Sigmoid colon (tissue), 7 donors: ENCODE results near the gene KCNAB1. TPM values are rescaled to one million over a fixed set of nuclear protein-coding genes. Genes with fewer than 3 reads are reported as not detected.

ENCODE experiments used
- DNase-seq: peaks from one replicate; pipeline ENCODE4 v3.0.0-alpha.2; 2019
- H3K27ac ChIP-seq, 4 donors: fragments of 200-600 bp; sonication (generic); one replicate each; pipeline ENCODE4 v1.5.1; 2016 to 2019; ENCODE audit warnings: mild to moderate bottlenecking in 1 of 4
- H3K27me3 ChIP-seq, 3 donors: fragments of 200-600 bp; sonication (generic); one replicate each; pipeline ENCODE4 v1.5.1; 2019; ENCODE audit warnings: mild to moderate bottlenecking in 1 of 3
- H3K36me3 ChIP-seq, 4 donors: fragments of 200-600 bp; sonication (generic); one replicate each; pipeline ENCODE4 v1.5.1; 2016 to 2019
- H3K4me1 ChIP-seq, 4 donors: fragments of 200-600 bp; sonication (generic); one replicate each; pipeline ENCODE4 v1.5.1; 2017 to 2019
- H3K4me3 ChIP-seq, 4 donors: fragments of 200-600 bp; sonication (generic); one replicate each; pipeline ENCODE4 v1.5.1; 2017 to 2019; ENCODE audit warnings: mild to moderate bottlenecking in 2 of 4, moderate library complexity in 1 of 4
- H3K9me3 ChIP-seq, 4 donors: fragments of 200-600 bp in 3 of 4; sonication (generic) in 3 of 4; one replicate each; pipeline versions ENCODE4 v1.5.1 to v1.6.1; 2013 to 2019
- CTCF ChIP-seq, 4 experiments: fragments of 450-650 bp in 3 of 4; fragments of 200-600 bp in 1 of 4; IDR thresholded peaks; one replicate each; pipeline ENCODE4 v1.5.1; 2016 to 2019; ENCODE audit warnings: antibody characterized with exemption in 4 of 4, mild to moderate bottlenecking in 3 of 4, moderate library complexity in 2 of 4
- EP300 ChIP-seq, 4 donors: sonication (generic); formaldehyde crosslinking; IDR thresholded peaks; one replicate each; pipeline ENCODE4 v1.6.1; 2017; ENCODE audit warnings: antibody characterized with exemption in 4 of 4
- POLR2A ChIP-seq, 2 donors: fragments of 450-650 bp; IDR thresholded peaks; one replicate each; pipeline ENCODE4 v1.6.1; 2016; ENCODE audit warnings: antibody characterized with exemption in 2 of 2, mild to moderate bottlenecking in 2 of 2, moderate library complexity in 2 of 2
- POLR2AphosphoS5 ChIP-seq, 4 donors: sonication (generic); formaldehyde crosslinking; IDR thresholded peaks; one replicate each; pipeline ENCODE4 v1.6.1; 2017; ENCODE audit warnings: antibody characterized with exemption in 4 of 4
- WGBS, 2 donors: extraction: QIAGEN DNeasy Blood & Tissue Kit; methylation state at CpG; one replicate each; pipeline ENCODE4 v1.1.7; 2013; 5-methylcytosine and 5-hydroxymethylcytosine counted together
- intact Hi-C: fragments of 100-400 bp; cut with DNase I; formaldehyde crosslinking; loops from one replicate; pipeline ENCODE4 v1.15.1; 2023
- polyA plus RNA-seq, 3 donors: library from polyadenylated mRNA; stranded (reverse); fragments of 200-250 nt; gene quantifications; one replicate each; pipeline ENCODE4 v1.2.3, GENCODE V29; 2013
- total RNA-seq, 4 donors: library from RNA; depleted of rRNA; stranded (reverse); fragments of >200 nt; gene quantifications; one replicate each; pipeline ENCODE4 v1.1.0, GENCODE V29; 2016
- donor health status: healthy with polysubstance abuse.
- donor health status: Bipolar disorder and iron deficiency.
- donor health status: healthy.

The KCNAB1 gene
- total and polyA plus RNA-seq, 7 donors, result 1.2 to 5.0 (median 4.3) TPM; not detected in 2

- no peak overlapping the region for H3K27ac ChIP-seq
Observed at GRCh38 chr3:156465194-156465593, 344.8 kb downstream of the KCNAB1 start.

GRCh38 chr3:156469456-156469855 is 349.1 kb downstream of the KCNAB1 start:
- TF ChIP-seq POLR2AphosphoS5 (IDR thresholded peaks at IDR 0.05), result no peak
- TF ChIP-seq POLR2A (IDR thresholded peaks at IDR 0.05), result no peak
- no peak for TF ChIP-seq CTCF (IDR thresholded peaks at IDR 0.05)
- TF ChIP-seq EP300 (IDR thresholded peaks at IDR 0.05), result no peak
- no peak overlapping the region for H3K4me3 ChIP-seq
- H3K9me3 ChIP-seq, result no peaks in the 10 kb centered on the region
- peaks cover 0 to 46% (median 16%) of the 10 kb centered on the region in 4 donors for H3K4me1 ChIP-seq
- no peak for DNase-seq
- no peak overlapping the region for H3K27ac ChIP-seq
- intact Hi-C loops, result no loop called here
- no peaks in the 10 kb centered on the region for H3K36me3 ChIP-seq
- H3K27me3 ChIP-seq, result no peaks in the 10 kb centered on the region

More at GRCh38 chr3:156465194-156465593, 344.8 kb downstream of the KCNAB1 start:
- Histone ChIP-seq H3K27me3 (no peaks in the 10 kb centered on the region), H3K36me3 (no peaks in the 10 kb centered on the region), H3K9me3 (no peaks in the 10 kb centered on the region), H3K4me3 (no peak overlapping the region), H3K4me1 (peaks cover 0 to 37% (median 23%) of the 10 kb centered on the region in 4 donors)
- 52 to 76% methylated on average over 3 of the region's 3 CpGs for WGBS, 2 donors
- no peak for DNase-seq
- intact Hi-C loops, result no loop called here
- no peak for TF ChIP-seq POLR2AphosphoS5 (IDR thresholded peaks at IDR 0.05)
- TF ChIP-seq POLR2A (IDR thresholded peaks at IDR 0.05), result no peak
- no peak for TF ChIP-seq CTCF (IDR thresholded peaks at IDR 0.05)
- no peak for TF ChIP-seq EP300 (IDR thresholded peaks at IDR 0.05)

- WGBS, 2 donors, result 47 to 72% methylated on average over 3 of the region's 3 CpGs
- no peak for DNase-seq
- H3K27me3 ChIP-seq, result no peaks in the 10 kb centered on the region
Observed at GRCh38 chr3:156471431-156471830, 351.1 kb downstream of the KCNAB1 start.

GRCh38 chr3:156472150-156472549 is 351.8 kb downstream of the KCNAB1 start:
- Histone ChIP-seq H3K36me3 (no peaks in the 10 kb centered on the region), H3K27me3 (no peaks in the 10 kb centered on the region), H3K4me1 (peaks cover 0 to 52% (median 19%) of the 10 kb centered on the region in 4 donors), H3K4me3 (no peak overlapping the region), H3K27ac (peak overlapping the region in 1 of 4 donors; percentile 57), H3K9me3 (no peaks in the 10 kb centered on the region)
- 76 to 89% methylated on average over 4 of the region's 4 CpGs for WGBS, 2 donors
- TF ChIP-seq POLR2AphosphoS5 (IDR thresholded peaks at IDR 0.05), result no peak
- no peak for TF ChIP-seq EP300 (IDR thresholded peaks at IDR 0.05)
- no peak for TF ChIP-seq POLR2A (IDR thresholded peaks at IDR 0.05)
- no peak for TF ChIP-seq CTCF (IDR thresholded peaks at IDR 0.05)
- intact Hi-C loops, result no loop called here
- DNase-seq, result no peak

More at GRCh38 chr3:156471431-156471830, 351.1 kb downstream of the KCNAB1 start:
- TF ChIP-seq CTCF (IDR thresholded peaks at IDR 0.05) (no peak), POLR2A (IDR thresholded peaks at IDR 0.05) (no peak), POLR2AphosphoS5 (IDR thresholded peaks at IDR 0.05) (no peak), EP300 (IDR thresholded peaks at IDR 0.05) (no peak)
- intact Hi-C loops, result no loop called here
- Histone ChIP-seq H3K4me3 (no peak overlapping the region), H3K36me3 (no peaks in the 10 kb centered on the region), H3K27ac (no peak overlapping the region), H3K4me1 (peaks cover 0 to 50% (median 16%) of the 10 kb centered on the region in 4 donors), H3K9me3 (no peaks in the 10 kb centered on the region)

GRCh38 chr3:156472684-156473083 is 352.3 kb downstream of the KCNAB1 start:
- peaks cover 0 to 57% (median 23%) of the 10 kb centered on the region in 4 donors for H3K4me1 ChIP-seq
- no peak for DNase-seq
- intact Hi-C loops, result no loop called here

More at GRCh38 chr3:156472684-156473083, 352.3 kb downstream of the KCNAB1 start:
- Histone ChIP-seq H3K27me3 (no peaks in the 10 kb centered on the region), H3K9me3 (no peaks in the 10 kb centered on the region), H3K4me3 (no peak overlapping the region), H3K36me3 (no peaks in the 10 kb centered on the region), H3K27ac (peak overlapping the region in 2 of 4 donors; percentile 17 to 57)
- WGBS, 2 donors, result 90 to 93% methylated on average over 5 of the region's 5 CpGs
- TF ChIP-seq EP300 (IDR thresholded peaks at IDR 0.05) (no peak), POLR2A (IDR thresholded peaks at IDR 0.05) (no peak), CTCF (IDR thresholded peaks at IDR 0.05) (no peak), POLR2AphosphoS5 (IDR thresholded peaks at IDR 0.05) (no peak)
